IMR-90 (cell line): ENCODE results near the gene ANKRD22. TPM values are rescaled to one million over a fixed set of nuclear protein-coding genes. Genes with fewer than 3 reads are reported as not detected.
A peak's percentile ranks its signal among the peaks of the same experiment; 100 is the strongest.

Experiments used
- ATAC-seq: fragments of 200-7000 bp; cut with Tn5 transposase; 2 replicates; pipeline ENCODE4 v1.9.1; 2020; ENCODE audit warnings: low read depth, mild to moderate bottlenecking, moderate library complexity
- BruUV-seq: library from RNA; stranded (reverse); fragments of 400-500 nt; replicated peaks from 2 replicates; lab custom pipeline; 2021; lab: Mats Ljungman, UMichigan
- CTCF ChIA-PET: fragments of 300-600 bp; formaldehyde crosslinking; extraction: SDS; loops from one replicate; lab custom pipeline; 2021; ENCODE audit warnings: antibody characterized with exemption; lab: Yijun Ruan, JAX
- POLR2A ChIA-PET: fragments of 300-600 bp; sonication (Branson Sonifier 250); formaldehyde crosslinking; loops from one replicate; lab custom pipeline; 2022; ENCODE audit warnings: antibody characterized with exemption; ENCODE audit not compliant: unreplicated experiment; lab: Charles Lee
- DNase-seq: peaks from one replicate; pipeline ENCODE4 v3.0.0; 2013
- H2AFZ ChIP-seq: replicated peaks from 2 replicates; pipeline ENCODE3; 2013; ENCODE audit warnings: low read length, mild to moderate bottlenecking; ENCODE audit not compliant: poor library complexity
- H2AK5ac ChIP-seq: 2 replicates; pipeline ENCODE4 v1.6.1; 2013; ENCODE audit warnings: low read depth, low read length, inconsistent platforms
- H2AK9ac ChIP-seq: replicated peaks from 2 replicates; pipeline ENCODE3; 2013; ENCODE audit warnings: mild to moderate bottlenecking, low read depth, low read length, moderate library complexity; ENCODE audit not compliant: poor library complexity
- H2BK120ac ChIP-seq: 2 replicates; pipeline ENCODE4 v1.6.1; 2013; ENCODE audit warnings: low read depth, low read length, inconsistent platforms
- H2BK15ac ChIP-seq: 3 replicates; pipeline ENCODE4 v1.6.1; 2013; ENCODE audit warnings: low read depth, low read length, inconsistent platforms
- H2BK20ac ChIP-seq: 2 replicates; pipeline ENCODE4 v1.6.1; 2013; ENCODE audit warnings: low read depth, mild to moderate bottlenecking, inconsistent platforms, low read length, moderate library complexity
- H2BK5ac ChIP-seq: 2 replicates; pipeline ENCODE4 v1.6.1; 2013; ENCODE audit warnings: mild to moderate bottlenecking, low read depth, low read length, inconsistent platforms; ENCODE audit not compliant: poor library complexity, severe bottlenecking
- H3K14ac ChIP-seq: replicated peaks from 2 replicates; pipeline ENCODE4 v1.6.1; 2013; ENCODE audit warnings: low read depth, low read length, inconsistent platforms
- H3K18ac ChIP-seq: 2 replicates; pipeline ENCODE4 v1.6.1; 2013; ENCODE audit warnings: low read depth, low read length, control low read depth
- H3K23ac ChIP-seq: 2 replicates; pipeline ENCODE4 v1.6.1; 2013; ENCODE audit warnings: low read depth, low read length, inconsistent platforms
- H3K27ac ChIP-seq: 2 replicates; pipeline ENCODE4 v1.5.1; 2013; ENCODE audit warnings: mild to moderate bottlenecking, control low read depth, low read length; ENCODE audit not compliant: insufficient read depth
- H3K27me3 ChIP-seq: 2 replicates; pipeline ENCODE4 v1.6.1; 2013; ENCODE audit warnings: low read length; ENCODE audit not compliant: control insufficient read depth, insufficient read depth
- H3K36me3 ChIP-seq: 2 replicates; pipeline ENCODE4 v1.6.1; 2013; ENCODE audit warnings: low read length, mixed read lengths; ENCODE audit not compliant: control insufficient read depth, insufficient read depth
- H3K4ac ChIP-seq: 2 replicates; pipeline ENCODE4 v1.6.1; 2013; ENCODE audit warnings: low read depth, low read length, inconsistent platforms
- H3K4me1 ChIP-seq: 2 replicates; pipeline ENCODE4 v1.6.1; 2013; ENCODE audit warnings: low read length, mixed read lengths; ENCODE audit not compliant: control insufficient read depth, insufficient read depth
- H3K4me2 ChIP-seq: 2 replicates; pipeline ENCODE4 v1.6.1; 2013; ENCODE audit warnings: low read depth, mild to moderate bottlenecking, control low read depth, low read length, moderate library complexity
- H3K4me3 ChIP-seq: 2 replicates; pipeline ENCODE4 v1.5.1; 2013; ENCODE audit warnings: low read depth, mild to moderate bottlenecking, control low read depth, low read length, moderate library complexity; ENCODE audit not compliant: insufficient read depth
- H3K56ac ChIP-seq: 2 replicates; pipeline ENCODE4 v1.6.1; 2013; ENCODE audit warnings: low read length, inconsistent platforms; ENCODE audit not compliant: insufficient read depth; ENCODE audit errors: extremely low read depth
- H3K79me1 ChIP-seq, 2 experiments: 2 replicates each; pipeline ENCODE4 v1.6.1; 2013; ENCODE audit warnings: low read length in 2 of 2, inconsistent platforms in 1 of 2, low read depth in 1 of 2
- H3K9ac ChIP-seq: 2 replicates; pipeline ENCODE4 v1.6.1; 2013; ENCODE audit warnings: low read depth, low read length, control low read depth
- H3K9me1 ChIP-seq: 2 replicates; pipeline ENCODE4 v1.6.1; 2013; ENCODE audit warnings: low read length, inconsistent platforms; ENCODE audit not compliant: insufficient read depth
- H3K9me3 ChIP-seq: 2 replicates; pipeline ENCODE4 v1.6.1; 2013; ENCODE audit warnings: low read length; ENCODE audit not compliant: control insufficient read depth, insufficient read depth
- H4K20me1 ChIP-seq: 2 replicates; pipeline ENCODE4 v1.6.1; 2013; ENCODE audit warnings: low read length, inconsistent platforms; ENCODE audit not compliant: insufficient read depth
- H4K5ac ChIP-seq: 2 replicates; pipeline ENCODE4 v1.6.1; 2013; ENCODE audit warnings: mild to moderate bottlenecking, low read depth, low read length, control low read depth
- H4K8ac ChIP-seq, 2 experiments: 2 replicates each; pipeline ENCODE4 v1.6.1; 2013; ENCODE audit warnings: low read depth in 2 of 2, low read length in 2 of 2, control low read depth in 1 of 2, inconsistent platforms in 1 of 2
- H4K91ac ChIP-seq: 2 replicates; pipeline ENCODE4 v1.6.1; 2013; ENCODE audit warnings: low read depth, low read length, inconsistent platforms; ENCODE audit not compliant: insufficient read depth
- MAFK ChIP-seq: IDR thresholded peaks from 2 replicates; pipeline ENCODE4 v1.6.1; 2012; ENCODE audit warnings: low read depth, low read length, improper control_type of control experiment
- NFE2L2 ChIP-seq: fragments of 150-350 bp; IDR thresholded peaks from 2 replicates; pipeline ENCODE4 v1.6.1; 2016; ENCODE audit warnings: low read depth, mild to moderate bottlenecking, low read length
- RCOR1 ChIP-seq: IDR thresholded peaks from 2 replicates; pipeline ENCODE4 v1.6.1; 2012; ENCODE audit warnings: mild to moderate bottlenecking, low read length, improper control_type of control experiment; ENCODE audit not compliant: insufficient replicate concordance
- RFX5 ChIP-seq: IDR thresholded peaks from 2 replicates; pipeline ENCODE4 v1.8.0; 2012; ENCODE audit warnings: low read depth, mild to moderate bottlenecking, low read length, moderate library complexity
- SMC3 ChIP-seq: fragments of 150-350 bp; IDR thresholded peaks from 2 replicates; pipeline ENCODE4 v1.6.1; 2016; ENCODE audit warnings: low read depth, mild to moderate bottlenecking, antibody characterized with exemption, low read length, moderate library complexity
- USF2 ChIP-seq: fragments of 150-350 bp; IDR thresholded peaks from 2 replicates; pipeline ENCODE4 v1.6.1; 2017; ENCODE audit warnings: mild to moderate bottlenecking, antibody characterized with exemption, low read length, low read depth
- WGBS, 2 experiments: methylation state at CpG; one replicate each; pipeline versions ENCODE4 v1.1.5 to v1.1.7; 2013; ENCODE audit warnings: missing lambda C conversion rate in 2 of 2; ENCODE audit not compliant: insufficient read length in 1 of 2; ENCODE audit errors: extremely low coverage in 2 of 2; 5-methylcytosine and 5-hydroxymethylcytosine counted together
- dilution Hi-C: fragments of 300-500 bp; cut with HindIII; formaldehyde crosslinking; loops from one replicate; pipeline ENCODE4 v1.14.3; 2018; ENCODE audit warnings: low sequenced_read_pairs; ENCODE audit not compliant: unreplicated experiment
- in situ Hi-C: fragments of 300-500 bp; cut with MboI; formaldehyde crosslinking; loops from 3 replicates; pipeline ENCODE4 v1.14.3; 2019; ENCODE audit warnings: low sequenced_read_pairs, inconsistent platforms, mixed read lengths
- intact Hi-C: fragments of 100-400 bp; cut with micrococcal nuclease; formaldehyde crosslinking; loops from 2 replicates; pipeline ENCODE4 v1.10.0; 2022
- polyA plus RNA-seq, 3 experiments: library from polyadenylated mRNA; depleted of rRNA; stranded (reverse); fragments of >200 nt; gene quantifications; 2 replicates each; pipeline ENCODE4 v1.2.3, GENCODE V29; 2012; ENCODE audit warnings: low replicate concordance in 1 of 3
- total RNA-seq: library from RNA; depleted of rRNA; stranded (reverse); fragments of >200 nt; gene quantifications from 2 replicates; pipeline ENCODE4 v1.2.3, GENCODE V29; 2012

Gene ANKRD22
- total and polyA plus RNA-seq, 2 of the 4 experiments (the other 2 are of a cell fraction), result not detected

DNA sequence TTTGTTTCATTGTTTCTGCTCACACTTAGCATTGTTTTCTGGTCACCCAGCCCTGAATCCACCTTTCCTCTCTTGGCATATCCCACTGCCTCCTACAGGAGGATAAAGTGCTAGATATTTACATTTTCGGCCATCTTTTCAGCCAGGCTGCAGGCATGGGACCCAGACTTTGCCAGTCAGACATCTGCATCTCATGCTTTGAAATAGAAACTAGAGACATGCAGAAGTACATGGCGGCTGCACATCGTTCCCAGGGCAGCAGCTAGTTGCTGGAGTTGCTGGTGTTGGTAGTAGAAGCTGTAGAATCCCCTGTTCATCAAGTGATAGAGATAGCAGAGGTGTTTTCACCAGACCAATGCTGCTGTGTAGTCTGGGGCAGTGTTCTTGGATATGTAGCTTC lies 47.1 kb upstream of the ANKRD22 start:
- H3K4me3 ChIP-seq, result no peak overlapping the region
- dilution Hi-C loops (no loop called here), in situ Hi-C loops (no loop called here), intact Hi-C loops (no loop called here)
- H3K9ac ChIP-seq, result no peak overlapping the region
- no peaks in the 10 kb centered on the region; the same call in 1 of the 2 replicates for H4K20me1 ChIP-seq
- H3K18ac ChIP-seq, result peak overlapping the region; percentile 1; the same call in 1 of the 2 replicates
- peak overlapping the region; percentile 52 for H3K4ac ChIP-seq
- H3K36me3 ChIP-seq, result peaks cover 16% of the 10 kb centered on the region
- TF ChIP-seq RCOR1, result no peak
- TF ChIP-seq MAFK, result no peak
- TF ChIP-seq SMC3, result no peak
- TF ChIP-seq NFE2L2, result no peak
- no peak for TF ChIP-seq RFX5
- no peak for TF ChIP-seq USF2
- H3K4me2 ChIP-seq, result no peak overlapping the region
- H2BK15ac ChIP-seq, result peak overlapping the region; percentile 18; the same call in 2 of the 3 replicates
- H3K79me1 ChIP-seq, result peaks cover 50 to 80% of the 10 kb centered on the region in 2 experiments
- H2BK5ac ChIP-seq, result peak overlapping the region; percentile 9
- no peaks in the 10 kb centered on the region for H3K27me3 ChIP-seq
- peak overlapping the region; percentile 3 for H4K5ac ChIP-seq
- POLR2A ChIA-PET, result no interaction called here
- no peak overlapping the region; the same call in 1 of the 2 replicates for H3K14ac ChIP-seq
- no CpG with 5 or more reads among the region's 3 CpGs for WGBS, 2 experiments
- peak overlapping the region; percentile 20; the same call in 1 of the 2 replicates for H3K27ac ChIP-seq
- BruUV-seq, result no TSS peak
- peaks cover 23% of the 10 kb centered on the region for H3K9me1 ChIP-seq
- CTCF ChIA-PET, result no interaction called here
- no peaks in the 10 kb centered on the region for H3K9me3 ChIP-seq
- H2AK5ac ChIP-seq, result peak overlapping the region; percentile 54; the same call in 1 of the 2 replicates
- peak overlapping the region; percentile 26; the same call in 1 of the 2 replicates for H3K23ac ChIP-seq
- peak overlapping the region; percentile 28; the same call in 1 of the 2 replicates for H2BK120ac ChIP-seq
- no peak overlapping the region for H2AFZ ChIP-seq
- DNase-seq (no peak), ATAC-seq (no peak)
- H2BK20ac ChIP-seq, result peak overlapping the region; percentile 48; the same call in 1 of the 2 replicates
- H2AK9ac ChIP-seq, result no peak overlapping the region
- H3K4me1 ChIP-seq, result peaks cover 36% of the 10 kb centered on the region
- H4K91ac ChIP-seq, result no peak overlapping the region
- H4K8ac ChIP-seq, result peak overlapping the region in 1 of 2 experiments; percentile 50; a peak in 1 of 4 replicates
- H3K56ac ChIP-seq, result no peak overlapping the region
